MCF 10A (cell line): Measurements from ENCODE around the gene CYSTM1. TPM values are rescaled to one million over a fixed set of nuclear protein-coding genes. Genes with fewer than 3 reads are reported as not detected.

ENCODE experiments used
- BruUV-seq: library from RNA; stranded (reverse); fragments of 400-500 nt; replicated peaks from 2 replicates; lab custom pipeline; 2021; lab: Mats Ljungman, UMichigan
- CTCF ChIA-PET: fragments of 300-600 bp; sonication (Branson Sonifier 250); formaldehyde crosslinking; extraction: SDS; loops from one replicate; lab custom pipeline; 2021; ENCODE audit warnings: antibody characterized with exemption, inconsistent platforms; lab: Yijun Ruan, JAX
- POLR2A ChIA-PET: fragments of 300-600, 350-650 bp; sonication (Branson Sonifier 250); formaldehyde crosslinking; extraction: SDS; loops from one replicate; lab custom pipeline; 2020; ENCODE audit warnings: antibody characterized with exemption, inconsistent platforms; lab: Yijun Ruan, JAX
- DNase-seq: peaks from one replicate; pipeline ENCODE4 v3.0.0-alpha.2; 2018; ENCODE audit not compliant: unreplicated experiment
- H3K27ac Mint-ChIP-seq: one replicate; pipeline ENCODE4 v1.8.0; 2022; ENCODE audit warnings: mild to moderate bottlenecking, low read depth, mixed read lengths; ENCODE audit not compliant: unreplicated experiment
- H3K27me3 Mint-ChIP-seq: one replicate; pipeline ENCODE4 v1.8.0; 2022; ENCODE audit warnings: mixed read lengths; ENCODE audit not compliant: insufficient read depth, unreplicated experiment
- H3K36me3 Mint-ChIP-seq: one replicate; pipeline ENCODE4 v1.8.0; 2022; ENCODE audit warnings: mild to moderate bottlenecking, moderate library complexity, mixed read lengths; ENCODE audit not compliant: insufficient read depth, unreplicated experiment
- H3K4me1 Mint-ChIP-seq: one replicate; pipeline ENCODE4 v1.8.0; 2022; ENCODE audit warnings: mixed read lengths; ENCODE audit not compliant: insufficient read depth, unreplicated experiment
- H3K4me3 Mint-ChIP-seq: one replicate; pipeline ENCODE4 v1.8.0; 2022; ENCODE audit warnings: mild to moderate bottlenecking, moderate library complexity, mixed read lengths; ENCODE audit not compliant: unreplicated experiment
- H3K9me3 Mint-ChIP-seq: one replicate; pipeline ENCODE4 v1.8.0; 2022; ENCODE audit warnings: mixed read lengths; ENCODE audit not compliant: unreplicated experiment
- intact Hi-C: fragments of 100-400 bp; cut with micrococcal nuclease; formaldehyde crosslinking; loops from 2 replicates; pipeline ENCODE4 v1.14.1; 2022
- total RNA-seq: library from RNA; stranded (reverse); gene quantifications from 2 replicates; pipeline ENCODE4 v1.2.3, GENCODE V29; 2022
- TF ChIP-seq, protein P1 (sequence below): fragments of 200-600 bp; IDR thresholded peaks from one replicate; pipeline ENCODE4 v1.8.0; 2022; ENCODE audit warnings: antibody characterized with exemption, mild to moderate bottlenecking; ENCODE audit not compliant: unreplicated experiment

CYSTM1 gene
- total RNA-seq, 1 experiment from 2014 or later, result 59.4 TPM

DNA sequence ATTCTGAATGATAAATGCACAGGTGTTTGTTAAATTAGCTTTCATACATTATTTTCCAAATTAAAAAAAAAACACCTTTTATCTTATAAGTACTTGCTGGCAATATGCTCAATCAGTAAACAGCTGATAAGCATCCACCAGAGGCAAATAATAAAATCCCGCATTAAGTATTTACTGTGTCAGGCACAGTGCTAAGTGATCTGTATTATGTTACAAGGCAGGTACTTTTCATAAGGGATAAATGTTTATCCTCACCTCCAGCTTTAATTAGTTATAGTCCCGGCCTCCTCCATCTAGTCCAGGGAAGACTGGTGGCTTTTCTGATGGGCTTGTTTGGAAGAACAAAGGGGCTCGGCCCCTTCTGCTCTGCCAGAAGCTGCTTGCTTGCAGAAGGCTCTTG is 87.9 kb downstream of the CYSTM1 start:
- no TSS peak for BruUV-seq
- Mint-ChIP-seq H3K27ac (no peak overlapping the region), H3K4me1 (peaks cover 46% of the 10 kb centered on the region), H3K9me3 (no peaks in the 10 kb centered on the region), H3K4me3 (no peak overlapping the region), H3K27me3 (no peaks in the 10 kb centered on the region), H3K36me3 (peaks cover 21% of the 10 kb centered on the region)
- no peak for DNase-seq
- intact Hi-C loops, result no loop called here
- ChIA-PET POLR2A (interaction anchor here (0.5 to 9.3 kb wide), 8 partner anchors 9 to 114 kb away, joined by 3 to 136 read pairs (median 18); partner anchors contain the start of genes HBEGF and PFDN1), CTCF (interaction anchor here (0.7 to 42.5 kb wide), 7 partner anchors 12 to 661 kb away, joined by 5 to 1450 read pairs (median 18); partner anchors contain the start of gene HBEGF)
- TF ChIP-seq, protein P1, sequence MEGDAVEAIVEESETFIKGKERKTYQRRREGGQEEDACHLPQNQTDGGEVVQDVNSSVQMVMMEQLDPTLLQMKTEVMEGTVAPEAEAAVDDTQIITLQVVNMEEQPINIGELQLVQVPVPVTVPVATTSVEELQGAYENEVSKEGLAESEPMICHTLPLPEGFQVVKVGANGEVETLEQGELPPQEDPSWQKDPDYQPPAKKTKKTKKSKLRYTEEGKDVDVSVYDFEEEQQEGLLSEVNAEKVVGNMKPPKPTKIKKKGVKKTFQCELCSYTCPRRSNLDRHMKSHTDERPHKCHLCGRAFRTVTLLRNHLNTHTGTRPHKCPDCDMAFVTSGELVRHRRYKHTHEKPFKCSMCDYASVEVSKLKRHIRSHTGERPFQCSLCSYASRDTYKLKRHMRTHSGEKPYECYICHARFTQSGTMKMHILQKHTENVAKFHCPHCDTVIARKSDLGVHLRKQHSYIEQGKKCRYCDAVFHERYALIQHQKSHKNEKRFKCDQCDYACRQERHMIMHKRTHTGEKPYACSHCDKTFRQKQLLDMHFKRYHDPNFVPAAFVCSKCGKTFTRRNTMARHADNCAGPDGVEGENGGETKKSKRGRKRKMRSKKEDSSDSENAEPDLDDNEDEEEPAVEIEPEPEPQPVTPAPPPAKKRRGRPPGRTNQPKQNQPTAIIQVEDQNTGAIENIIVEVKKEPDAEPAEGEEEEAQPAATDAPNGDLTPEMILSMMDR, result no peak

DNA sequence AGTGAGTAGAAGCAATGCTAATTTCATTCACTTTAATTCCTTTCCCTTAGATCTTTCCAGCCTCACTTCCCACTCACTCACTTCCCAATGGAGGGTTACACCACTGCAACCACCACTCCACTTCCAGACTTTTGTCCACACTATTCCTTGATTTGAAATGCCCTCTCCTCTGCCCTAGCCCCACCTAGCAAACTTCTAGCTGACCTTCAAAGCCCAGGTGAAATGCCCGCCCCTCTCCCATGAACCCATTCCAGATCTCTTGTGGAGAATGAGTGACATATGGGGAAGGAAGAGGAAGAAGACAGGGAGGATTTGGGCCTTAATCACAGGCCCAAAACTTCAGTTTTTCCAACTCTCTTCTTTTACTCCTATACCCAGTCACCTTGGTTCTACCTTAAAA is 90.9 kb downstream of the CYSTM1 start:
- peaks cover 27% of the 10 kb centered on the region for H3K4me1 Mint-ChIP-seq
- no peaks in the 10 kb centered on the region for H3K27me3 Mint-ChIP-seq
- BruUV-seq, result no TSS peak
- intact Hi-C loops, result no loop called here
- no peaks in the 10 kb centered on the region for H3K9me3 Mint-ChIP-seq
- ChIA-PET POLR2A (interaction anchor here (1.1 kb wide), 1 partner anchor 81 kb away, joined by 3 read pairs; the partner anchor contains the start of gene HBEGF), CTCF (interaction anchor here (0.6 to 42.5 kb wide), 4 partner anchors 15 to 82 kb away, joined by 3 to 1450 read pairs (median 3); partner anchors contain the start of gene HBEGF)
- DNase-seq, result no peak
- H3K36me3 Mint-ChIP-seq, result peaks cover 15% of the 10 kb centered on the region
- H3K4me3 Mint-ChIP-seq, result no peak overlapping the region
- TF ChIP-seq, protein P1, result no peak
- H3K27ac Mint-ChIP-seq, result no peak overlapping the region

DNA sequence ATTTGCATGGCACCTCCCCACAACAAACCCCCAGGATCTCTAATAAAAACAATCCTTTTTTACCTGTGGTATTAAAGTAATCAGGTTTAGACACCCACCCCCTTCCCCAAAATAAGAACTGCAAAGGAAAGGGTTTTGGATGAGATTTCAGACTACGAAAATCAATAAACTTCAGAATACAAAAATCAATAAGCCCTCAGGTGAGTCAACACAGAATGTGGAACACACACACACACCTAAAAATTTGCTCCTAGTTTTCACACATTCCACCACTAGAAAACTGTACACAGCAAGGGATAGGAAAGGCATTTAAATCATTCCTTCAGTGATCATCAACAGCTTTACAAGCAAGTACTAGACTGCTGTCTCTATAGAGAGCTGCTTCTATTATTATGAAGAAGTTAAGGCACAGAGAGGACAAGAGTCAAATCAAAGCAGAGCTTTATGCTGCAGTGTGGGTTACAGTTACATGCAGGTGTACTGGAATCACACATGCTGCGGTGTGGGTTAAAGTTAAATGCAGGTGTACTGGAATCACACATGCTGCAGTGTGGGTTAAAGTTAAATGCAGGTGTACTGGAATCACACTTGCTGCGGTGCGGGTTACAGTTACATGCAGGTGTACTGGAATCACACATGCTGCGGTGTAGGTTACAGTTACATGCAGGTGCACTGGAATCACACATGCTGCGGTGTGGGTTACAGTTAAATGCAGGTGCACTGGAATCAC is 91.6 kb downstream of the CYSTM1 start:
- no peak for DNase-seq
- TF ChIP-seq, protein P1, result no peak
- no peak overlapping the region for H3K27ac Mint-ChIP-seq
- H3K4me1 Mint-ChIP-seq, result peaks cover 21% of the 10 kb centered on the region
- ChIA-PET POLR2A (interaction anchor here (0.6 to 1.0 kb wide), 3 partner anchors 9 to 445 kb away, joined by 3 to 4 read pairs (median 3); no protein-coding TSS in a partner anchor), CTCF (interaction anchor here (0.9 to 42.5 kb wide), 4 partner anchors 12 to 83 kb away, joined by 3 to 1450 read pairs (median 3); partner anchors contain the start of gene HBEGF)
- H3K9me3 Mint-ChIP-seq, result no peaks in the 10 kb centered on the region
- intact Hi-C loops, result no loop called here
- no peaks in the 10 kb centered on the region for H3K27me3 Mint-ChIP-seq
- no peak overlapping the region for H3K4me3 Mint-ChIP-seq
- BruUV-seq, result no TSS peak
- peaks cover 15% of the 10 kb centered on the region for H3K36me3 Mint-ChIP-seq

DNA sequence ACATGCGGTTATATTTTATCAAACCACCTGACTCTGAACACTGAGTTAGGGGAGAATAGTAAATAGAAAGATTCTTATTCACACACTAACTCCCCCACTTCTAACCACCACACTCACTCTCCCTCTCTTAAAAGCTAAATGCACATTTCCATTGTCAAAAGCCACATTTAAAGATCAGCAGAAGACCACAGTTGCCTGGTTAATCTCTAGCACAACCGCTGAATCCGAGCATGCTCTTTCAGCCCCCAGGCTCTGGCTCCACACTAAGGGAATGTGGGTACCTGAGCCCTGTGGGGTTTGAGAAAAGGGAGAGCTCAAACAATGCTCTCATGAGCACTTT is 92.2 kb downstream of the CYSTM1 start:
- Mint-ChIP-seq H3K9me3 (no peaks in the 10 kb centered on the region), H3K27ac (no peak overlapping the region), H3K27me3 (no peaks in the 10 kb centered on the region), H3K36me3 (peaks cover 15% of the 10 kb centered on the region), H3K4me1 (peaks cover 16% of the 10 kb centered on the region), H3K4me3 (no peak overlapping the region)
- POLR2A ChIA-PET, result interaction anchor here (0.6 to 1.1 kb wide), 4 partner anchors 9 to 444 kb away, joined by 3 to 4 read pairs (median 3); no protein-coding TSS in a partner anchor
- CTCF ChIA-PET, result interaction anchor here (0.9 to 42.5 kb wide), 3 partner anchors 12 to 78 kb away, joined by 3 to 1450 read pairs (median 3); partner anchors contain the start of gene HBEGF
- no TSS peak for BruUV-seq
- intact Hi-C loops, result no loop called here
- TF ChIP-seq, protein P1, result no peak
- DNase-seq, result no peak
